B cell (primary cell): ENCODE measurements around the gene RPL23.

Source experiments
- EZH2 ChIP-seq: IDR thresholded peaks from 2 replicates; pipeline ENCODE4 v1.6.1; 2012; ENCODE audit warnings: borderline replicate concordance, low read depth, mild to moderate bottlenecking, moderate library complexity, low read length; ENCODE audit not compliant: insufficient read depth, poor library complexity, severe bottlenecking
- TF ChIP-seq, protein P1 (sequence below): fragments of 200-600 bp; IDR thresholded peaks from one replicate; pipeline ENCODE4 v1.8.0; 2022; ENCODE audit warnings: antibody characterized with exemption, mild to moderate bottlenecking

DNA sequence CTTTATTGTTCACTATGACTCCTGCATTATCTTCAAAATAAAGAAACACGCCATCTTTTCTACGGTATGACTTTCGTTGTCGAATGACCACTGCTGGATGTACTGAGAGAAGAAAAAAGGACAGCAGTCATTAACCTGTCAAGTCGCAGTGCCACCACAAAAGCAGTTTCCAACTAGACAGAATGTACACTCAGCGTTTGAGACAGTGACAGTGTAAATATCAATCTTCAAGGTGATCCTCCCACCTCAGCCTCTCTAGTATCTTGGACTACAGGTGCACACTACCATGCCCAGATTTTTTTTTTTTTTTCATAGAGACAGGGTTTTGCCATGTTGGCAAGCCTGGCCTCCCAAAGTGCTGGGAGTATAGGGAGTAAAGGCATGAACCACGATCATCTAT lies 3.1 kb downstream of the RPL23 start:
- TF ChIP-seq, protein P1, sequence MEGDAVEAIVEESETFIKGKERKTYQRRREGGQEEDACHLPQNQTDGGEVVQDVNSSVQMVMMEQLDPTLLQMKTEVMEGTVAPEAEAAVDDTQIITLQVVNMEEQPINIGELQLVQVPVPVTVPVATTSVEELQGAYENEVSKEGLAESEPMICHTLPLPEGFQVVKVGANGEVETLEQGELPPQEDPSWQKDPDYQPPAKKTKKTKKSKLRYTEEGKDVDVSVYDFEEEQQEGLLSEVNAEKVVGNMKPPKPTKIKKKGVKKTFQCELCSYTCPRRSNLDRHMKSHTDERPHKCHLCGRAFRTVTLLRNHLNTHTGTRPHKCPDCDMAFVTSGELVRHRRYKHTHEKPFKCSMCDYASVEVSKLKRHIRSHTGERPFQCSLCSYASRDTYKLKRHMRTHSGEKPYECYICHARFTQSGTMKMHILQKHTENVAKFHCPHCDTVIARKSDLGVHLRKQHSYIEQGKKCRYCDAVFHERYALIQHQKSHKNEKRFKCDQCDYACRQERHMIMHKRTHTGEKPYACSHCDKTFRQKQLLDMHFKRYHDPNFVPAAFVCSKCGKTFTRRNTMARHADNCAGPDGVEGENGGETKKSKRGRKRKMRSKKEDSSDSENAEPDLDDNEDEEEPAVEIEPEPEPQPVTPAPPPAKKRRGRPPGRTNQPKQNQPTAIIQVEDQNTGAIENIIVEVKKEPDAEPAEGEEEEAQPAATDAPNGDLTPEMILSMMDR: no peak
- no peak for TF ChIP-seq EZH2
